Smooth muscle cell (in vitro differentiated cells): ENCODE results near the gene ASB8. TPM values are rescaled to one million over a fixed set of nuclear protein-coding genes. Genes with fewer than 3 reads are reported as not detected.
A peak's percentile ranks its signal among the peaks of the same experiment; 100 is the strongest.

Experiments
- DNase-seq: peaks from one replicate; lab custom pipeline; 2025; ENCODE audit not compliant: unreplicated experiment; lab: John Stamatoyannopoulos, UW
- H2AFZ ChIP-seq: fragments of 200-600 bp; sonication (generic); 2 replicates; pipeline ENCODE4 v1.6.0; 2016; ENCODE audit warnings: antibody characterized with exemption, low read depth, mild to moderate bottlenecking
- H3F3A ChIP-seq: fragments of 200-600 bp; sonication (generic); 2 replicates; pipeline ENCODE4 v1.6.0; 2017; ENCODE audit warnings: antibody characterized with exemption, low read depth
- H3K27ac ChIP-seq: fragments of 200-600 bp; sonication (generic); 2 replicates; pipeline ENCODE4 v1.5.1; 2016; ENCODE audit warnings: low read depth, mild to moderate bottlenecking
- H3K27me3 ChIP-seq: fragments of 200-600 bp; sonication (generic); 2 replicates; pipeline ENCODE4 v1.6.1; 2016; ENCODE audit warnings: low read depth, mild to moderate bottlenecking
- H3K36me3 ChIP-seq: fragments of 200-600 bp; sonication (generic); 2 replicates; pipeline ENCODE4 v1.5.1; 2016; ENCODE audit warnings: low read depth
- H3K4me1 ChIP-seq: fragments of 200-600 bp; sonication (generic); 2 replicates; pipeline ENCODE4 v1.5.1; 2016; ENCODE audit warnings: low read depth
- H3K4me2 ChIP-seq: fragments of 200-600 bp; sonication (generic); 2 replicates; pipeline ENCODE4 v1.6.0; 2016; ENCODE audit warnings: mild to moderate bottlenecking
- H3K4me3 ChIP-seq: fragments of 200-600 bp; sonication (generic); 2 replicates; pipeline ENCODE4 v1.5.1; 2016; ENCODE audit warnings: mild to moderate bottlenecking
- H3K79me2 ChIP-seq: fragments of 200-600 bp; sonication (generic); 2 replicates; pipeline ENCODE4 v1.6.0; 2016; ENCODE audit warnings: low read depth, mild to moderate bottlenecking
- H3K9ac ChIP-seq: fragments of 200-600 bp; sonication (generic); 2 replicates; pipeline ENCODE4 v1.6.0; 2016; ENCODE audit warnings: low read depth
- H3K9me3 ChIP-seq: fragments of 200-600 bp; sonication (generic); replicated peaks from 2 replicates; pipeline ENCODE4 v1.5.1; 2016; ENCODE audit warnings: low read depth
- H4K20me1 ChIP-seq: fragments of 200-600 bp; sonication (generic); 2 replicates; pipeline ENCODE4 v1.6.0; 2016; ENCODE audit warnings: low read depth
- WGBS: methylation state at CpG from one replicate; pipeline ENCODE4 v1.1.7; 2016; ENCODE audit warnings: low lambda C conversion rate; 5-methylcytosine and 5-hydroxymethylcytosine counted together
- polyA plus RNA-seq: library from polyadenylated mRNA; unstranded; fragments of >200 nt; fragmentation: Nextera tagmentation; extraction: Ambion mirVana; gene quantifications from 2 replicates; pipeline ENCODE4 v1.2.1, GENCODE V29; 2016
- total RNA-seq: library from RNA; depleted of rRNA; stranded (reverse); fragments of >200 nt; gene quantifications from 2 replicates; pipeline ENCODE4 v1.2.3, GENCODE V29; 2014
- TF ChIP-seq, protein P1 (sequence below): fragments of 200-600 bp; sonication (generic); IDR thresholded peaks from 2 replicates; pipeline ENCODE4 v1.5.1; 2017; ENCODE audit warnings: borderline replicate concordance, mild to moderate bottlenecking, antibody characterized with exemption; ENCODE audit not compliant: insufficient read depth, poor library complexity, severe bottlenecking

ASB8 gene
- total and polyA plus RNA-seq, 2 experiments from 2014 or later = 25.4 to 31.1 TPM

DNA sequence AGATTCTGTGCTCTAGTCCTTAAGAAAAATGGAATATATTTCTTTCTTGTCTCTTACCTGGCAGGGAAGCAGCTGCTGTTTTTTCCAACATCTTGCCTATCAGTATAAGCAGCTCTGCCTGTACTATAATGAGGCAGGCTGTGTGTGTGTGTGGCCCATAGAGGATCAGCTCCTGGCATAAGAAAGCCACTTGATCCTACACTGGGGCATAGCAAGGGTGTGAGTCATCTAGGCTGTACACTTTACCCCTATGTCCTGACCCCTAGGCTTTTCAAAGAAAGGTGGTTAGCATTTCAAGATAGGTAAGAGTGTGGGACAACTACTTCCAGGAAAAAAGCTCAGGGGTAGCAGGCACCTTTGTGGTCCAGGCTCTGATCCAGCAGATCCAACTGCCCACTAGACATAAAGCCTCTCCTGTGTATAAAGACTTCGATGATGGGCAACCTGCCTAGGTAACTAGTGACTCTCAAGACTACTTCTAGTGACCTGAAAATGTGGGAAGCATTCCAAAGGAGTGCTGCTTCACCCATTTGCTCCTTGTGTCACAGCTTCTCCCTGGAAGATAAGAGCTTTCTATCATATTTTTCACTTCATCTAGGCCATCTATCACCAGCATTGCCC lies 46.5 kb downstream of the ASB8 start:
- no peak for DNase-seq
- TF ChIP-seq, protein P1, sequence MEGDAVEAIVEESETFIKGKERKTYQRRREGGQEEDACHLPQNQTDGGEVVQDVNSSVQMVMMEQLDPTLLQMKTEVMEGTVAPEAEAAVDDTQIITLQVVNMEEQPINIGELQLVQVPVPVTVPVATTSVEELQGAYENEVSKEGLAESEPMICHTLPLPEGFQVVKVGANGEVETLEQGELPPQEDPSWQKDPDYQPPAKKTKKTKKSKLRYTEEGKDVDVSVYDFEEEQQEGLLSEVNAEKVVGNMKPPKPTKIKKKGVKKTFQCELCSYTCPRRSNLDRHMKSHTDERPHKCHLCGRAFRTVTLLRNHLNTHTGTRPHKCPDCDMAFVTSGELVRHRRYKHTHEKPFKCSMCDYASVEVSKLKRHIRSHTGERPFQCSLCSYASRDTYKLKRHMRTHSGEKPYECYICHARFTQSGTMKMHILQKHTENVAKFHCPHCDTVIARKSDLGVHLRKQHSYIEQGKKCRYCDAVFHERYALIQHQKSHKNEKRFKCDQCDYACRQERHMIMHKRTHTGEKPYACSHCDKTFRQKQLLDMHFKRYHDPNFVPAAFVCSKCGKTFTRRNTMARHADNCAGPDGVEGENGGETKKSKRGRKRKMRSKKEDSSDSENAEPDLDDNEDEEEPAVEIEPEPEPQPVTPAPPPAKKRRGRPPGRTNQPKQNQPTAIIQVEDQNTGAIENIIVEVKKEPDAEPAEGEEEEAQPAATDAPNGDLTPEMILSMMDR = no peak
- no peak overlapping the region for H3K4me3 ChIP-seq
- H3K27me3 ChIP-seq = peaks cover 8% of the 10 kb centered on the region
- peaks cover 3% of the 10 kb centered on the region for H3F3A ChIP-seq
- H3K4me1 ChIP-seq = peaks cover 4% of the 10 kb centered on the region
- no peaks in the 10 kb centered on the region for H3K79me2 ChIP-seq
- H3K27ac ChIP-seq = no peak overlapping the region
- H3K9me3 ChIP-seq = no peaks in the 10 kb centered on the region
- no peaks in the 10 kb centered on the region for H3K36me3 ChIP-seq
- 91% methylated on average over 1 of the region's 1 CpG for WGBS
- H3K9ac ChIP-seq = no peak overlapping the region
- H3K4me2 ChIP-seq = no peak overlapping the region
- H2AFZ ChIP-seq = no peak overlapping the region
- H4K20me1 ChIP-seq = no peaks in the 10 kb centered on the region

DNA sequence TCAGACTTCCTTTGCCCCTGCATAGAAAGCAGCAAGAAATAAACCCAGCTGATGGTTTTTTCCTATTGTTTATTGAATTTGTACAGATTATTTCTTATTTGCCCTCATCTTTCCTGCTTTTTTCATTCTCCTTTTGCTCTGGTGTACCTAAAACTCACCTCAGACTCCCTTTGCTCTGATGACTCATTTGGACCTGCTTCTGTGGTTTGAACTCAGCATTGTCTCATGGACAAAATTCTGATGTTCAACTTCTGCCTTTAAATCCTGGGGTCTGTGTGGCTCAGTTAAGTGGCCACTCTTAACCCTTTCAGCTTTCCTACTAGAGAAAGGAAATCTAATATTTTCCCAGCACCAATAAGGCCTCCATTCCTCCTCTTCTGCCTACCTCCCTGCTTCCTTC lies 47.9 kb downstream of the ASB8 start:
- Histone ChIP-seq H3K79me2 (peaks cover 9% of the 10 kb centered on the region), H3F3A (peaks cover 6% of the 10 kb centered on the region), H2AFZ (no peak overlapping the region), H3K4me2 (no peak overlapping the region), H3K9ac (no peak overlapping the region), H3K36me3 (no peaks in the 10 kb centered on the region), H4K20me1 (no peaks in the 10 kb centered on the region), H3K4me1 (peaks cover 11% of the 10 kb centered on the region), H3K4me3 (no peak overlapping the region), H3K27me3 (peaks cover 8% of the 10 kb centered on the region), H3K27ac (no peak overlapping the region), H3K9me3 (no peaks in the 10 kb centered on the region)
- TF ChIP-seq, protein P1 = no peak
- DNase-seq = no peak

- Histone ChIP-seq H3K4me2 (peak overlapping the region; percentile 95), H3K27me3 (peaks cover 8% of the 10 kb centered on the region), H2AFZ (peak overlapping the region; percentile 92), H3K36me3 (no peaks in the 10 kb centered on the region), H3K4me1 (peaks cover 13% of the 10 kb centered on the region), H3K79me2 (peaks cover 33% of the 10 kb centered on the region), H3K27ac (peak overlapping the region; percentile 96), H3K9me3 (no peaks in the 10 kb centered on the region), H3K9ac (peak overlapping the region; percentile 95), H3F3A (peaks cover 6% of the 10 kb centered on the region), H3K4me3 (peak overlapping the region; percentile 73), H4K20me1 (no peaks in the 10 kb centered on the region)
- 88% methylated on average over 5 of the region's 5 CpGs for WGBS
- DNase-seq = no peak
- TF ChIP-seq, protein P1 = no peak
These were observed 50.4 kb downstream of the ASB8 start for GRCh38 chr12:48106681-48107613.
